Measurements from ENCODE around the gene MEIS1.

The MEIS1 gene

GRCh38 chr2:66443979-66444861 lies 9.3 kb downstream of the MEIS1 start:
- DNase-seq (ENCODE audit: low spot score), result peak; percentile 45

GRCh38 chr2:66445076-66445924 lies 10.4 kb downstream of the MEIS1 start:
- DNase-seq (ENCODE audit: low spot score), result peak; percentile 40

- peak; percentile 70 for DNase-seq (ENCODE audit: low spot score)
These were observed 11.3 kb downstream of the MEIS1 start for GRCh38 chr2:66445925-66446871.

GRCh38 chr2:66446941-66447340 lies 12.0 kb downstream of the MEIS1 start:
- DNase-seq (ENCODE audit: low spot score), result no peak

- DNase-seq (ENCODE audit: low spot score), result no peak
These were observed 12.8 kb downstream of the MEIS1 start for GRCh38 chr2:66447677-66448076.

GRCh38 chr2:66448136-66448991 lies 13.4 kb downstream of the MEIS1 start:
- no peak for DNase-seq (ENCODE audit: low spot score)

GRCh38 chr2:66452214-66452613 lies 17.3 kb downstream of the MEIS1 start:
- DNase-seq (ENCODE audit: low spot score), result no peak

- no peak for DNase-seq (ENCODE audit: low spot score)
These were observed 18.0 kb downstream of the MEIS1 start for GRCh38 chr2:66452917-66453316.

- no peak for DNase-seq (ENCODE audit: low spot score)
These were observed 20.6 kb downstream of the MEIS1 start for GRCh38 chr2:66455490-66455889.

GRCh38 chr2:66456183-66457041 lies 21.5 kb downstream of the MEIS1 start:
- DNase-seq (ENCODE audit: low spot score), result no peak

- DNase-seq (ENCODE audit: low spot score), result no peak
These were observed 22.6 kb downstream of the MEIS1 start for GRCh38 chr2:66457545-66457944.

GRCh38 chr2:66460031-66460430 lies 25.1 kb downstream of the MEIS1 start:
- no peak for DNase-seq (ENCODE audit: low spot score)

- DNase-seq (ENCODE audit: low spot score), result no peak
These were observed 26.2 kb downstream of the MEIS1 start for GRCh38 chr2:66461001-66461663.

- no peak for DNase-seq (ENCODE audit: low spot score)
These were observed 27.0 kb downstream of the MEIS1 start for GRCh38 chr2:66461664-66462500.

- DNase-seq (ENCODE audit: low spot score), result no peak
These were observed 27.5 kb downstream of the MEIS1 start for GRCh38 chr2:66462501-66462825.

- DNase-seq (ENCODE audit: low spot score), result no peak
These were observed 28.4 kb downstream of the MEIS1 start for GRCh38 chr2:66463206-66463755.

- no peak for DNase-seq (ENCODE audit: low spot score)
These were observed 30.2 kb downstream of the MEIS1 start for GRCh38 chr2:66464930-66465637.

- DNase-seq (ENCODE audit: low spot score), result no peak
These were observed 31.5 kb downstream of the MEIS1 start for GRCh38 chr2:66466433-66466832.
